Esophagus (tissue), 2 donors: ENCODE data around the gene SLX9. TPM values are rescaled to one million over a fixed set of nuclear protein-coding genes. Genes with fewer than 3 reads are reported as not detected.

Experiments used
- H3K27ac ChIP-seq, 2 donors: one replicate each; pipeline ENCODE4 v1.5.1; 2013; ENCODE audit warnings: low read depth in 2 of 2, mild to moderate bottlenecking in 2 of 2, inconsistent platforms in 1 of 2, low read length in 1 of 2, moderate library complexity in 1 of 2
- H3K27me3 ChIP-seq, 2 donors: one replicate each; pipeline ENCODE4 v1.6.1; 2013; ENCODE audit warnings: low read length in 2 of 2, control low read depth in 1 of 2, mild to moderate bottlenecking in 1 of 2; ENCODE audit not compliant: insufficient read depth in 2 of 2, control insufficient read depth in 1 of 2
- H3K36me3 ChIP-seq, 2 donors: one replicate each; pipeline ENCODE4 v1.6.1; 2013; ENCODE audit warnings: low read length in 1 of 2; ENCODE audit not compliant: control insufficient read depth in 2 of 2, insufficient read depth in 2 of 2
- H3K4me1 ChIP-seq, 2 donors: one replicate each; pipeline ENCODE4 v1.6.1; 2013; ENCODE audit warnings: low read length in 1 of 2; ENCODE audit not compliant: control insufficient read depth in 2 of 2, insufficient read depth in 2 of 2
- H3K4me3 ChIP-seq, 2 donors: one replicate each; pipeline ENCODE4 v1.5.1; 2013; ENCODE audit warnings: low read length in 2 of 2, mild to moderate bottlenecking in 2 of 2, low read depth in 1 of 2, moderate library complexity in 1 of 2
- H3K9me3 ChIP-seq, 2 donors: one replicate each; pipeline ENCODE4 v1.6.1; 2013; ENCODE audit warnings: mild to moderate bottlenecking in 2 of 2, low read depth in 1 of 2, low read length in 1 of 2, moderate library complexity in 1 of 2; ENCODE audit not compliant: control insufficient read depth in 2 of 2, insufficient read depth in 1 of 2
- WGBS, 2 donors: extraction: QIAGEN DNeasy Blood & Tissue Kit; methylation state at CpG; one replicate each; pipeline ENCODE4 v1.1.7; 2013; 5-methylcytosine and 5-hydroxymethylcytosine counted together
- polyA plus RNA-seq, 2 donors: library from polyadenylated mRNA; stranded (reverse); fragments of 200-250 nt; gene quantifications; one replicate each; pipeline ENCODE4 v1.2.3, GENCODE V29; 2013
- donor health status: healthy with polysubstance abuse.
- donor health status: Bipolar disorder and iron deficiency.

SLX9 gene
- polyA plus RNA-seq, 2 donors: 12.4 to 16.1 TPM

- WGBS, 2 donors: 85 to 87% methylated on average over 19 of the region's 19 CpGs
- H3K27ac ChIP-seq: no peak overlapping the region
- H3K36me3 ChIP-seq: no peaks in the 10 kb centered on the region
- H3K4me3 ChIP-seq: no peak overlapping the region
- peaks cover 0 to 5% of the 10 kb centered on the region in 2 donors for H3K4me1 ChIP-seq
- H3K27me3 ChIP-seq: no peaks in the 10 kb centered on the region
- no peaks in the 10 kb centered on the region for H3K9me3 ChIP-seq
Measured at GRCh38 chr21:44894687-44895302, 45.0 kb upstream of the SLX9 start.

- peaks cover 0 to 5% of the 10 kb centered on the region in 2 donors for H3K4me1 ChIP-seq
- 91 to 94% methylated on average over 11 of the region's 11 CpGs for WGBS, 2 donors
- no peaks in the 10 kb centered on the region for H3K27me3 ChIP-seq
- no peak overlapping the region for H3K27ac ChIP-seq
- no peaks in the 10 kb centered on the region for H3K36me3 ChIP-seq
- no peaks in the 10 kb centered on the region for H3K9me3 ChIP-seq
- no peak overlapping the region for H3K4me3 ChIP-seq
Measured at GRCh38 chr21:44895859-44896258, 44.0 kb upstream of the SLX9 start.

GRCh38 chr21:44896561-44897286 is 43.1 kb upstream of the SLX9 start:
- WGBS, 2 donors: 82 to 87% methylated on average over 25 of the region's 25 CpGs
- no peaks in the 10 kb centered on the region for H3K27me3 ChIP-seq
- H3K27ac ChIP-seq: no peak overlapping the region

GRCh38 chr21:44897326-44898010 is 42.4 kb upstream of the SLX9 start:
- H3K9me3 ChIP-seq: peaks cover 0 to 4% of the 10 kb centered on the region in 2 donors
- no peaks in the 10 kb centered on the region for H3K27me3 ChIP-seq
- peaks cover 0 to 12% of the 10 kb centered on the region in 2 donors for H3K4me1 ChIP-seq
- no peak overlapping the region for H3K4me3 ChIP-seq
- 75 to 76% methylated on average over 20 to 21 of the region's 21 CpGs for WGBS, 2 donors
- peaks cover 0 to 2% of the 10 kb centered on the region in 2 donors for H3K36me3 ChIP-seq
- no peak overlapping the region for H3K27ac ChIP-seq

More at GRCh38 chr21:44896561-44897286, 43.1 kb upstream of the SLX9 start:
- Histone ChIP-seq H3K4me1 (peaks cover 0 to 12% of the 10 kb centered on the region in 2 donors), H3K9me3 (no peaks in the 10 kb centered on the region), H3K36me3 (peaks cover 0 to 2% of the 10 kb centered on the region in 2 donors), H3K4me3 (no peak overlapping the region)

- H3K4me1 ChIP-seq: peaks cover 0 to 12% of the 10 kb centered on the region in 2 donors
- no peak overlapping the region for H3K4me3 ChIP-seq
- WGBS, 2 donors: 78 to 82% methylated on average over 13 of the region's 13 CpGs
- peaks cover 0 to 2% of the 10 kb centered on the region in 2 donors for H3K36me3 ChIP-seq
- no peak overlapping the region for H3K27ac ChIP-seq
- H3K9me3 ChIP-seq: peaks cover 0 to 4% of the 10 kb centered on the region in 2 donors
- H3K27me3 ChIP-seq: no peaks in the 10 kb centered on the region
Measured at GRCh38 chr21:44898011-44898488, 41.8 kb upstream of the SLX9 start.

GRCh38 chr21:44898851-44899767 is 40.7 kb upstream of the SLX9 start:
- WGBS, 2 donors: 77 to 82% methylated on average over 48 to 49 of the region's 49 CpGs
- Histone ChIP-seq H3K9me3 (peaks cover 0 to 4% of the 10 kb centered on the region in 2 donors), H3K27ac (no peak overlapping the region), H3K4me3 (no peak overlapping the region), H3K36me3 (peaks cover 0 to 2% of the 10 kb centered on the region in 2 donors), H3K27me3 (no peaks in the 10 kb centered on the region), H3K4me1 (peaks cover 0 to 12% of the 10 kb centered on the region in 2 donors)

GRCh38 chr21:44899768-44900558 is 39.9 kb upstream of the SLX9 start:
- 81 to 84% methylated on average over 36 to 37 of the region's 37 CpGs for WGBS, 2 donors
- no peak overlapping the region for H3K4me3 ChIP-seq
- peaks cover 0 to 12% of the 10 kb centered on the region in 2 donors for H3K4me1 ChIP-seq
- peaks cover 0 to 4% of the 10 kb centered on the region in 2 donors for H3K9me3 ChIP-seq
- H3K36me3 ChIP-seq: peaks cover 0 to 2% of the 10 kb centered on the region in 2 donors
- no peaks in the 10 kb centered on the region for H3K27me3 ChIP-seq
- H3K27ac ChIP-seq: no peak overlapping the region

GRCh38 chr21:44900559-44901251 is 39.1 kb upstream of the SLX9 start:
- 81 to 84% methylated on average over 26 to 28 of the region's 28 CpGs for WGBS, 2 donors
- H3K27me3 ChIP-seq: no peaks in the 10 kb centered on the region
- H3K4me3 ChIP-seq: no peak overlapping the region
- H3K36me3 ChIP-seq: peaks cover 0 to 2% of the 10 kb centered on the region in 2 donors
- peaks cover 0 to 4% of the 10 kb centered on the region in 2 donors for H3K9me3 ChIP-seq
- H3K27ac ChIP-seq: no peak overlapping the region
- H3K4me1 ChIP-seq: peaks cover 0 to 12% of the 10 kb centered on the region in 2 donors
